ENCODE measurements around the gene KCNAB2. TPM values are rescaled to one million over a fixed set of nuclear protein-coding genes. Genes with fewer than 3 reads are reported as not detected.

Gene KCNAB2
- total RNA-seq, 1 donor, result 5.8 TPM

GRCh38 chr1:6110326-6110725, 64.6 kb downstream of the KCNAB2 start:
- no peaks in the 10 kb centered on the region for H3K27me3 ChIP-seq (ENCODE audit: insufficient read depth, low read length)
- H3K4me1 ChIP-seq (ENCODE audit: insufficient read depth, low read length), result no peaks in the 10 kb centered on the region
- H3K79me2 ChIP-seq (ENCODE audit: insufficient read depth, low read length), result no peaks in the 10 kb centered on the region
- no peak overlapping the region for H2AFZ ChIP-seq (ENCODE audit: low read length)
- no peak overlapping the region for H3K4me2 ChIP-seq (ENCODE audit: insufficient read depth, low read length)
- H3K36me3 ChIP-seq (ENCODE audit: insufficient read depth, low read length), result no peaks in the 10 kb centered on the region
- H3K27ac ChIP-seq (ENCODE audit: low read depth, low read length), result no peak overlapping the region
- TF ChIP-seq CTCF (IDR thresholded peaks at IDR 0.05; ENCODE audit: extremely low read depth, low read depth, low read length), result no peak
- H3K4me3 ChIP-seq (ENCODE audit: insufficient read depth, low read length), result no peak overlapping the region
- H3K9me3 ChIP-seq (ENCODE audit: low read depth, low read length), result peaks cover under 1% of the 10 kb centered on the region
- no peaks in the 10 kb centered on the region for H4K20me1 ChIP-seq (ENCODE audit: insufficient read depth, low read length)
- DNase-seq (ENCODE audit: insufficient read length, low spot score, missing footprints), result no peak

- no peak overlapping the region for H3K27ac ChIP-seq (ENCODE audit: low read depth, low read length)
- H3K79me2 ChIP-seq (ENCODE audit: insufficient read depth, low read length), result no peaks in the 10 kb centered on the region
- H2AFZ ChIP-seq (ENCODE audit: low read length), result no peak overlapping the region
- TF ChIP-seq CTCF (IDR thresholded peaks at IDR 0.05; ENCODE audit: extremely low read depth, low read depth, low read length), result no peak
- no peak overlapping the region for H3K4me3 ChIP-seq (ENCODE audit: insufficient read depth, low read length)
- H3K4me1 ChIP-seq (ENCODE audit: insufficient read depth, low read length), result no peaks in the 10 kb centered on the region
- H4K20me1 ChIP-seq (ENCODE audit: insufficient read depth, low read length), result no peaks in the 10 kb centered on the region
- DNase-seq (ENCODE audit: insufficient read length, low spot score, missing footprints), result no peak
- no peak overlapping the region for H3K4me2 ChIP-seq (ENCODE audit: insufficient read depth, low read length)
- H3K9me3 ChIP-seq (ENCODE audit: low read depth, low read length), result peaks cover 2% of the 10 kb centered on the region
- H3K27me3 ChIP-seq (ENCODE audit: insufficient read depth, low read length), result no peaks in the 10 kb centered on the region
- no peaks in the 10 kb centered on the region for H3K36me3 ChIP-seq (ENCODE audit: insufficient read depth, low read length)
Measured at GRCh38 chr1:6111571-6111970, 65.9 kb downstream of the KCNAB2 start.

GRCh38 chr1:6111991-6112689, 66.5 kb downstream of the KCNAB2 start:
- no peak overlapping the region for H3K27ac ChIP-seq (ENCODE audit: low read depth, low read length)
- H2AFZ ChIP-seq (ENCODE audit: low read length), result no peak overlapping the region
- H3K9me3 ChIP-seq (ENCODE audit: low read depth, low read length), result peaks cover 2% of the 10 kb centered on the region
- H3K27me3 ChIP-seq (ENCODE audit: insufficient read depth, low read length), result no peaks in the 10 kb centered on the region
- H3K4me2 ChIP-seq (ENCODE audit: insufficient read depth, low read length), result no peak overlapping the region
- no peaks in the 10 kb centered on the region for H4K20me1 ChIP-seq (ENCODE audit: insufficient read depth, low read length)
- no peak for DNase-seq (ENCODE audit: insufficient read length, low spot score, missing footprints)
- H3K79me2 ChIP-seq (ENCODE audit: insufficient read depth, low read length), result no peaks in the 10 kb centered on the region
- TF ChIP-seq CTCF (IDR thresholded peaks at IDR 0.05; ENCODE audit: extremely low read depth, low read depth, low read length), result no peak
- no peak overlapping the region for H3K4me3 ChIP-seq (ENCODE audit: insufficient read depth, low read length)
- H3K4me1 ChIP-seq (ENCODE audit: insufficient read depth, low read length), result no peaks in the 10 kb centered on the region
- no peaks in the 10 kb centered on the region for H3K36me3 ChIP-seq (ENCODE audit: insufficient read depth, low read length)

- Histone ChIP-seq H4K20me1 (ENCODE audit: insufficient read depth, low read length) (no peaks in the 10 kb centered on the region), H3K4me2 (ENCODE audit: insufficient read depth, low read length) (no peak overlapping the region), H3K79me2 (ENCODE audit: insufficient read depth, low read length) (no peaks in the 10 kb centered on the region), H3K4me3 (ENCODE audit: insufficient read depth, low read length) (no peak overlapping the region), H3K27me3 (ENCODE audit: insufficient read depth, low read length) (no peaks in the 10 kb centered on the region), H3K36me3 (ENCODE audit: insufficient read depth, low read length) (no peaks in the 10 kb centered on the region), H3K4me1 (ENCODE audit: insufficient read depth, low read length) (no peaks in the 10 kb centered on the region), H3K27ac (ENCODE audit: low read depth, low read length) (no peak overlapping the region), H2AFZ (ENCODE audit: low read length) (no peak overlapping the region), H3K9me3 (ENCODE audit: low read depth, low read length) (peaks cover 2% of the 10 kb centered on the region)
- TF ChIP-seq CTCF (IDR thresholded peaks at IDR 0.05; ENCODE audit: extremely low read depth, low read depth, low read length), result no peak
- DNase-seq (ENCODE audit: insufficient read length, low spot score, missing footprints), result no peak
Measured at GRCh38 chr1:6112690-6113005, 67.0 kb downstream of the KCNAB2 start.

All from osteoblast (primary cell).